Common myeloid progenitor, CD34-positive (primary cell): Measurements from ENCODE around the gene MLX.

Source experiments
- CTCF ChIA-PET: fragments of 350-600 bp; sonication (Branson Sonifier 250); formaldehyde crosslinking; loops from one replicate; lab custom pipeline; 2021; ENCODE audit warnings: antibody characterized with exemption; lab: Charles Lee
- POLR2A ChIA-PET: fragments of 350-600 bp; sonication (Branson Sonifier 250); formaldehyde crosslinking; loops from one replicate; lab custom pipeline; 2021; ENCODE audit warnings: antibody characterized with exemption; lab: Charles Lee
- DNase-seq, 3 donors: peaks; one replicate each; pipeline versions ENCODE4 v3.0.0 to v3.0.0-alpha.2; 2013
- H3K27ac ChIP-seq, 2 experiments: 1 replicate in 1 of 2; 2 replicates in 1 of 2; pipeline ENCODE4 v1.7.0; 2013; ENCODE audit warnings: inconsistent platforms in 2 of 2, low read length in 2 of 2, mild to moderate bottlenecking in 2 of 2, low read depth in 1 of 2, moderate library complexity in 1 of 2; ENCODE audit not compliant: severe bottlenecking in 2 of 2, insufficient read depth in 1 of 2, poor library complexity in 1 of 2
- H3K27me3 ChIP-seq, 5 experiments: replicated peaks in 2 of 5; 1 replicate in 3 of 5; 2 replicates in 2 of 5; pipeline versions ENCODE4 v1.6.1 to v1.7.0; 2013; ENCODE audit warnings: low read length in 4 of 5, mild to moderate bottlenecking in 2 of 5, moderate library complexity in 2 of 5, inconsistent platforms in 1 of 5; ENCODE audit not compliant: insufficient read depth in 5 of 5, control insufficient read depth in 4 of 5
- H3K36me3 ChIP-seq, 4 experiments: 1 replicate in 2 of 4; 2 replicates in 2 of 4; pipeline versions ENCODE4 v1.6.1 to v1.7.0; 2013; ENCODE audit warnings: low read length in 3 of 4, control low read depth in 1 of 4, mild to moderate bottlenecking in 1 of 4; ENCODE audit not compliant: control insufficient read depth in 4 of 4, insufficient read depth in 4 of 4
- H3K4me1 ChIP-seq, 4 experiments: 1 replicate in 3 of 4; 2 replicates in 1 of 4; pipeline versions ENCODE4 v1.6.1 to v1.7.1; 2013; ENCODE audit warnings: low read length in 3 of 4, mild to moderate bottlenecking in 3 of 4, control low read depth in 1 of 4, inconsistent platforms in 1 of 4, moderate library complexity in 1 of 4; ENCODE audit not compliant: control insufficient read depth in 4 of 4, insufficient read depth in 4 of 4; ENCODE audit errors: control extremely low read depth in 1 of 4
- H3K4me3 ChIP-seq, 7 experiments: 1 replicate in 4 of 7; 2 replicates in 3 of 7; pipeline versions ENCODE4 v1.5.1 to v1.7.0; 2013; ENCODE audit warnings: mild to moderate bottlenecking in 7 of 7, low read length in 6 of 7, moderate library complexity in 6 of 7, inconsistent platforms in 2 of 7, low read depth in 2 of 7, control low read depth in 1 of 7; ENCODE audit not compliant: insufficient read depth in 4 of 7, control insufficient read depth in 1 of 7; ENCODE audit errors: extremely low read depth in 1 of 7
- H3K9me3 ChIP-seq, 5 experiments: 1 replicate in 4 of 5; 2 replicates in 1 of 5; pipeline versions ENCODE4 v1.6.1 to v1.7.1; 2013; ENCODE audit warnings: low read length in 4 of 5, mild to moderate bottlenecking in 2 of 5, inconsistent platforms in 1 of 5, low read depth in 1 of 5, moderate library complexity in 1 of 5; ENCODE audit not compliant: control insufficient read depth in 4 of 5, insufficient read depth in 2 of 5; ENCODE audit errors: control extremely low read depth in 1 of 5
- WGBS: methylation state at CpG from one replicate; pipeline ENCODE4 v1.1.5; 2013; ENCODE audit not compliant: insufficient coverage; 5-methylcytosine and 5-hydroxymethylcytosine counted together

Gene MLX

DNA sequence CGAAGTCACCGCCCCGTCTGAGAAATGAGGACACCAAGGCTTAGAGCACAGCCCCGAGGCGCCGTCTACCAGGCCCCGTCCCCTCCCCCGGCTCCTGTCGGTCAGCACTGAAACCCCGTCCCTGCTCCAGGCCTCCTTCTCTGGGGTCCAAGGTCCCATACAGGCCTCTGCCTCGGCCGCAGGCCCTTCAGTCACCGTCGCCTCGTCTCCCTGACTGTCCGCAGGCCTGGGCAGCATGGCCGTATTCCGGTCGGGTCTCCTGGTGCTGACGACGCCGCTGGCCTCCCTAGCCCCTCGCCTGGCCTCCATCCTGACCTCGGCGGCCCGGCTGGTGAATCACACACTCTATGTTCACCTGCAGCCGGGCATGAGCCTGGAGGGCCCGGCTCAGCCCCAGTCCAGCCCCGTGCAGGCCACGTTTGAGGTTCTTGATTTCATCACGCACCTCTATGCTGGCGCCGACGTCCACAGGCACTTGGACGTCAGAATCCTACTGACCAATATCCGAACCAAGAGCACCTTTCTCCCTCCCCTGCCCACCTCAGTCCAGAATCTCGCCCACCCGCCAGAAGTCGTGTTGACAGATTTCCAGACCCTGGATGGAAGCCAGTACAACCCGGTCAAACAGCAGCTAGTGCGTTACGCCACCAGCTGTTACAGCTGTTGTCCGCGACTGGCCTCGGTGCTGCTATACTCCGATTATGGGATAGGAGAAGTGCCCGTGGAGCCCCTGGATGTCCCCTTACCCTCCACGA is 4.3 kb upstream of the MLX start:
- H3K4me1 ChIP-seq = peaks cover under 1 to 46% (median 41%) of the 10 kb centered on the region in 4 experiments
- WGBS = 21% methylated on average over 47 of the region's 48 CpGs
- H3K27ac ChIP-seq = peak overlapping the region; percentile 93 to 95
- POLR2A ChIA-PET = interaction anchor here (0.6 kb wide), 1 partner anchor 28 kb away, joined by 3 read pairs; no protein-coding TSS in a partner anchor
- CTCF ChIA-PET = interaction anchor here (0.9 to 1.3 kb wide), 2 partner anchors 14 to 16 kb away, joined by 3 to 4 read pairs; no protein-coding TSS in a partner anchor
- peaks cover 6 to 32% (median 17%) of the 10 kb centered on the region in 4 experiments for H3K36me3 ChIP-seq
- H3K27me3 ChIP-seq = no peaks in the 10 kb centered on the region
- H3K9me3 ChIP-seq = no peaks in the 10 kb centered on the region
- DNase-seq = no peak
- H3K4me3 ChIP-seq = peak overlapping the region; percentile 54 to 97 (median 83)

GRCh38 chr17:42563143-42563509 is 3.8 kb upstream of the MLX start:
- ChIA-PET CTCF (interaction anchor here (0.9 to 1.5 kb wide), 3 partner anchors 14 to 17 kb away, joined by 3 to 5 read pairs (median 4); no protein-coding TSS in a partner anchor), POLR2A (interaction anchor here (0.6 kb wide), 1 partner anchor 29 kb away, joined by 3 read pairs; no protein-coding TSS in a partner anchor)
- Histone ChIP-seq H3K4me3 (peak overlapping the region in 6 of 7 experiments; percentile 82 to 97 (median 86)), H3K36me3 (peaks cover 6 to 32% (median 17%) of the 10 kb centered on the region in 4 experiments), H3K9me3 (no peaks in the 10 kb centered on the region), H3K27me3 (no peaks in the 10 kb centered on the region), H3K4me1 (peaks cover 4 to 50% (median 45%) of the 10 kb centered on the region in 4 experiments), H3K27ac (peak overlapping the region; percentile 93 to 95)
- 90% methylated on average over 10 of the region's 14 CpGs for WGBS
- DNase-seq = no peak

- WGBS = 18% methylated on average over 1 of the region's 1 CpG
- no peaks in the 10 kb centered on the region for H3K9me3 ChIP-seq
- ChIA-PET POLR2A (no interaction called here), CTCF (interaction anchor here (0.9 to 1.6 kb wide), 4 partner anchors 13 to 17 kb away, joined by 3 to 5 read pairs (median 4); no protein-coding TSS in a partner anchor)
- H3K27me3 ChIP-seq = no peaks in the 10 kb centered on the region
- H3K36me3 ChIP-seq = peaks cover 6 to 35% (median 18%) of the 10 kb centered on the region in 4 experiments
- peak overlapping the region in 2 of 7 experiments; percentile 91 to 97 for H3K4me3 ChIP-seq
- no peak for DNase-seq
- peaks cover 4 to 54% (median 47%) of the 10 kb centered on the region in 4 experiments for H3K4me1 ChIP-seq
- peak overlapping the region; percentile 93 to 95 for H3K27ac ChIP-seq
Observed at GRCh38 chr17:42563543-42563942, 3.4 kb upstream of the MLX start.

- Histone ChIP-seq H3K27me3 (no peaks in the 10 kb centered on the region), H3K4me1 (peaks cover 4 to 58% (median 47%) of the 10 kb centered on the region in 4 experiments), H3K4me3 (peak overlapping the region in 1 of 7 experiments; percentile 91), H3K36me3 (peaks cover 6 to 39% (median 20%) of the 10 kb centered on the region in 4 experiments), H3K9me3 (no peaks in the 10 kb centered on the region), H3K27ac (peak overlapping the region; percentile 59 to 93)
- no peak for DNase-seq
- ChIA-PET POLR2A (no interaction called here), CTCF (interaction anchor here (0.9 to 1.6 kb wide), 5 partner anchors 13 to 44 kb away, joined by 3 to 5 read pairs (median 3); no protein-coding TSS in a partner anchor)
- WGBS = 96% methylated on average over 7 of the region's 9 CpGs
Observed at GRCh38 chr17:42563950-42564349, 3.0 kb upstream of the MLX start.

DNA sequence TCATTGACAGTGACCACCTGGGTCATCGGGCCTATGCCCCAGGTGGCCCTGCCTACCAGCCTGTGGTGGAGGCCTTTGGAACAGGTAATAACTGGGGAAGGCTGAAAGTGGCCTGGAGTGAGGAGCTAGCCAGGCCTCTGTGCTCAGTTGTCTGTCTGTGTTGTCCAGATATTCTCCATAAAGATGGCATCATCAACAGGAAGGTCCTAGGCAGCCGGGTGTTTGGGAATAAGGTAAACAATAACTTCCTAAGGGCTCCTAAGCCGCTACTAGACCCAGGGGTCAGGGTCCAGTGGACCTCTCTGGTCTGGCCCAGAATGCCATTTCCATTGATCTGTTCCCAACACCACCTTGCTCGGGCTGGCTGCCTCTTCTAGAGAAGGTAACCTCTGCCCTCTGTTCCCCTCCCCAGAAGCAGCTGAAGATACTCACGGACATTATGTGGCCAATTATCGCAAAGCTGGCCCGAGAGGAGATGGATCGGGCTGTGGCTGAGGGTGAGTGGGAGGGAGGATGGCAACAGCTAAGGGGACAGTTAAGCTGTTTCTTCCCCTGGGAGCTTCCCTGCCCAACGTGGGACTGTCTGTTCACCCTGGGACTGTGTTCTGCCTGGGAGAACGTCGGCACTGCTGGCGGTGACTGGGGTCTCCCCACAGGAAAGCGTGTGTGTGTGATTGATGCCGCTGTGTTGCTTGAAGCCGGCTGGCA is 1.9 kb upstream of the MLX start:
- CTCF ChIA-PET = interaction anchor here (1.0 to 1.8 kb wide), 5 partner anchors 13 to 45 kb away, joined by 3 to 5 read pairs (median 3); no protein-coding TSS in a partner anchor
- POLR2A ChIA-PET = no interaction called here
- no peak overlapping the region for H3K27ac ChIP-seq
- peaks cover 4 to 58% (median 47%) of the 10 kb centered on the region in 4 experiments for H3K4me1 ChIP-seq
- no peaks in the 10 kb centered on the region for H3K9me3 ChIP-seq
- no peak overlapping the region for H3K4me3 ChIP-seq
- DNase-seq = no peak
- peaks cover 12 to 50% (median 27%) of the 10 kb centered on the region in 4 experiments for H3K36me3 ChIP-seq
- WGBS = 96% methylated on average over 10 of the region's 15 CpGs
- H3K27me3 ChIP-seq = no peaks in the 10 kb centered on the region

- 95% methylated on average over 16 of the region's 16 CpGs for WGBS
- Histone ChIP-seq H3K4me1 (peaks cover 4 to 55% (median 47%) of the 10 kb centered on the region in 4 experiments), H3K9me3 (no peaks in the 10 kb centered on the region)
Observed at GRCh38 chr17:42565523-42566214, 1.2 kb upstream of the MLX start.

More at GRCh38 chr17:42565523-42566214, 1.2 kb upstream of the MLX start:
- peaks cover 12 to 53% (median 33%) of the 10 kb centered on the region in 4 experiments for H3K36me3 ChIP-seq
- H3K27ac ChIP-seq = peak overlapping the region in 1 of 2 experiments; percentile 84
- H3K4me3 ChIP-seq = no peak overlapping the region
- DNase-seq = no peak
- H3K27me3 ChIP-seq = no peaks in the 10 kb centered on the region
- ChIA-PET CTCF (interaction anchor here (1.0 to 2.7 kb wide), 4 partner anchors 12 to 46 kb away, joined by 3 to 11 read pairs (median 4); partner anchors contain the start of gene PSMC3IP), POLR2A (interaction anchor here (1.0 kb wide), 1 partner anchor 11 kb away, joined by 4 read pairs; no protein-coding TSS in a partner anchor)
